Esophagus muscularis mucosa (tissue), 3 donors: ENCODE data around the gene SPDYE5.
"Not testable (repeated sequence)": the region's sequence is repeated elsewhere in the genome, so short reads cannot be mapped to it uniquely, and the experiment has no call there.

Source experiments
- CTCF ChIP-seq, 3 experiments: fragments of 200-600 bp in 2 of 3; fragments of 450-650 bp in 1 of 3; sonication (generic) in 2 of 3; IDR thresholded peaks; one replicate each; pipeline ENCODE4 v1.5.1; 2017 to 2019; ENCODE audit warnings: antibody characterized with exemption in 3 of 3, mild to moderate bottlenecking in 2 of 3, moderate library complexity in 1 of 3
- POLR2A ChIP-seq: fragments of 450-650 bp; IDR thresholded peaks from one replicate; pipeline ENCODE4 v1.6.1; 2017; ENCODE audit warnings: antibody characterized with exemption, moderate library complexity, mild to moderate bottlenecking, low read depth

- not testable (repeated sequence) for TF ChIP-seq CTCF (IDR thresholded peaks at IDR 0.05); POLR2A
Observed at GRCh38 chr7:75527224-75527722, 35.2 kb downstream of the SPDYE5 start.
